Measurements from ENCODE around the gene WWTR1. TPM values are rescaled to one million over a fixed set of nuclear protein-coding genes. Genes with fewer than 3 reads are reported as not detected.

Gene WWTR1
- total RNA-seq, 6 donors from 2014 or later: 77.5 to 119 (median 107) TPM

GRCh38 chr3:149501524-149501923, 156.3 kb downstream of the WWTR1 start:
- 67 to 88% methylated on average over 1 of the region's 1 CpG for WGBS, 2 donors
- H3K27me3 ChIP-seq: no peaks in the 10 kb centered on the region
- DNase-seq (peak in 1 of 2 donors; percentile 44), ATAC-seq (ENCODE audit: low FRiP score in 2 of 2) (peak in 1 of 2 donors; percentile 39)
- TF ChIP-seq CTCF (IDR thresholded peaks at IDR 0.05): no peak
- peak in 1 of 2 donors; percentile 15 for TF ChIP-seq POLR2AphosphoS5 (IDR thresholded peaks at IDR 0.05)
- no peak overlapping the region for H3K27ac ChIP-seq
- no peaks in the 10 kb centered on the region for H3K9me3 ChIP-seq
- no peaks in the 10 kb centered on the region for H3K36me3 ChIP-seq
- peaks cover 0 to 3% (median under 1%) of the 10 kb centered on the region in 4 donors for H3K4me1 ChIP-seq
- H3K4me3 ChIP-seq: no peak overlapping the region

GRCh38 chr3:149497966-149498670, 159.7 kb downstream of the WWTR1 start:
- Histone ChIP-seq H3K9me3 (no peaks in the 10 kb centered on the region), H3K4me3 (no peak overlapping the region), H3K4me1 (no peaks in the 10 kb centered on the region), H3K36me3 (no peaks in the 10 kb centered on the region), H3K27ac (no peak overlapping the region), H3K27me3 (no peaks in the 10 kb centered on the region)
- DNase-seq (no peak), ATAC-seq (ENCODE audit: low FRiP score in 2 of 2) (no peak)
- TF ChIP-seq POLR2AphosphoS5 (IDR thresholded peaks at IDR 0.05): no peak
- TF ChIP-seq CTCF (IDR thresholded peaks at IDR 0.05): no peak
- no peak for TF ChIP-seq EP300 (IDR thresholded peaks at IDR 0.05)
- no peak for TF ChIP-seq POLR2A (IDR thresholded peaks at IDR 0.05)
- 55 to 68% methylated on average over 4 of the region's 4 CpGs for WGBS, 2 donors

GRCh38 chr3:149496891-149497290, 160.9 kb downstream of the WWTR1 start:
- no peaks in the 10 kb centered on the region for H3K4me1 ChIP-seq
- H3K9me3 ChIP-seq: no peaks in the 10 kb centered on the region
- DNase-seq: no peak
- no peaks in the 10 kb centered on the region for H3K27me3 ChIP-seq
- no peak for ATAC-seq (ENCODE audit: low FRiP score in 2 of 2)
- no peak overlapping the region for H3K27ac ChIP-seq
- 80 to 89% methylated on average over 4 of the region's 4 CpGs for WGBS, 2 donors
- TF ChIP-seq POLR2AphosphoS5 (IDR thresholded peaks at IDR 0.05): no peak
- no peak for TF ChIP-seq CTCF (IDR thresholded peaks at IDR 0.05)
- TF ChIP-seq EP300 (IDR thresholded peaks at IDR 0.05): no peak
- no peak for TF ChIP-seq POLR2A (IDR thresholded peaks at IDR 0.05)
- no peaks in the 10 kb centered on the region for H3K36me3 ChIP-seq
- no peak overlapping the region for H3K4me3 ChIP-seq

- DNase-seq (no peak), ATAC-seq (ENCODE audit: low FRiP score in 2 of 2) (peak in 1 of 2 donors; percentile 22)
- H3K27ac ChIP-seq: no peak overlapping the region
- no peaks in the 10 kb centered on the region for H3K27me3 ChIP-seq
- WGBS, 2 donors: 84 to 92% methylated on average over 6 of the region's 6 CpGs
- H3K36me3 ChIP-seq: no peaks in the 10 kb centered on the region
- no peak for TF ChIP-seq POLR2A (IDR thresholded peaks at IDR 0.05)
- TF ChIP-seq CTCF (IDR thresholded peaks at IDR 0.05): no peak
- TF ChIP-seq EP300 (IDR thresholded peaks at IDR 0.05): no peak
- TF ChIP-seq POLR2AphosphoS5 (IDR thresholded peaks at IDR 0.05): no peak
- no peak overlapping the region for H3K4me3 ChIP-seq
- no peaks in the 10 kb centered on the region for H3K9me3 ChIP-seq
- H3K4me1 ChIP-seq: no peaks in the 10 kb centered on the region
These were observed 162.2 kb downstream of the WWTR1 start for GRCh38 chr3:149495581-149496125.

Measured in upper lobe of left lung (tissue), 6 donors.